OCI-LY1 (cell line): Measurements from ENCODE around the gene GRK1.

Experiments
- H2AFZ ChIP-seq: fragments of 200-600 bp; sonication (generic), shearing (Covaris generic); 2 replicates; pipeline ENCODE4 v1.6.0; 2014; ENCODE audit warnings: antibody characterized with exemption, mild to moderate bottlenecking, low read length
- H3F3A ChIP-seq: fragments of 200-600 bp; sonication (generic), shearing (Covaris generic); 2 replicates; pipeline ENCODE4 v1.6.0; 2014; ENCODE audit warnings: mild to moderate bottlenecking, antibody characterized with exemption, low read length, moderate library complexity; ENCODE audit not compliant: insufficient read depth
- H3K27ac ChIP-seq: fragments of 200-600 bp; sonication (generic); 2 replicates; pipeline ENCODE4 v1.5.1; 2014; ENCODE audit warnings: low read length, mixed run types, mild to moderate bottlenecking, low read depth; ENCODE audit not compliant: poor library complexity, severe bottlenecking
- H3K27me3 ChIP-seq: fragments of 200-600 bp; sonication (generic); 2 replicates; pipeline ENCODE4 v1.6.0; 2014; ENCODE audit warnings: antibody characterized with exemption, mild to moderate bottlenecking, low read length, moderate library complexity; ENCODE audit not compliant: insufficient read depth
- H3K36me3 ChIP-seq: fragments of 200-600 bp; sonication (generic); 2 replicates; pipeline ENCODE4 v1.6.1; 2014; ENCODE audit warnings: mild to moderate bottlenecking, antibody characterized with exemption, low read length, moderate library complexity, mixed read lengths; ENCODE audit not compliant: insufficient read depth
- H3K4me1 ChIP-seq: fragments of 200-600 bp; sonication (generic); 2 replicates; pipeline ENCODE4 v1.5.1; 2014; ENCODE audit warnings: mild to moderate bottlenecking, low read length, moderate library complexity; ENCODE audit not compliant: insufficient read depth, severe bottlenecking
- H3K4me2 ChIP-seq: fragments of 200-600 bp; sonication (generic), shearing (Covaris generic); 2 replicates; pipeline ENCODE4 v1.6.1; 2014; ENCODE audit warnings: low read length
- H3K4me3 ChIP-seq: fragments of 200-600 bp; sonication (generic); 2 replicates; pipeline ENCODE4 v1.5.1; 2014; ENCODE audit warnings: low read length, low read depth, mild to moderate bottlenecking, mixed read lengths; ENCODE audit not compliant: poor library complexity, severe bottlenecking
- H3K79me2 ChIP-seq: fragments of 200-600 bp; shearing (Covaris generic); 2 replicates; pipeline ENCODE4 v1.6.1; 2016; ENCODE audit warnings: mixed run types, low read length, mixed read lengths; ENCODE audit not compliant: insufficient read depth
- H3K9ac ChIP-seq: fragments of 200-600 bp; sonication (generic), shearing (Covaris generic); 2 replicates; pipeline ENCODE4 v1.6.1; 2014; ENCODE audit warnings: mild to moderate bottlenecking, low read length, mixed read lengths
- H3K9me2 ChIP-seq: fragments of 200-600 bp; sonication (generic), shearing (Covaris generic); 2 replicates; pipeline ENCODE4 v1.6.1; 2014; ENCODE audit warnings: low read depth, mild to moderate bottlenecking, low read length, mixed read lengths
- H3K9me3 ChIP-seq: fragments of 200-600 bp; shearing (Covaris generic); 2 replicates; pipeline ENCODE4 v1.6.1; 2014; ENCODE audit warnings: low read length, mixed read lengths
- H4K20me1 ChIP-seq: fragments of 200-600 bp; sonication (generic), shearing (Covaris generic); 2 replicates; pipeline ENCODE4 v1.6.0; 2016; ENCODE audit warnings: mild to moderate bottlenecking, low read length; ENCODE audit not compliant: insufficient read depth
- CTCF ChIP-seq: fragments of 200-600 bp; sonication (generic), shearing (Covaris generic); IDR thresholded peaks from 2 replicates; pipeline ENCODE4 v1.5.1; 2017; ENCODE audit warnings: mild to moderate bottlenecking, antibody characterized with exemption, low read length, moderate library complexity, mixed read lengths
- EZH2 ChIP-seq: fragments of 200-600 bp; sonication (generic), shearing (Covaris generic); IDR thresholded peaks from 2 replicates; pipeline ENCODE4 v1.8.0; 2017; ENCODE audit warnings: borderline replicate concordance, mixed run types, mild to moderate bottlenecking, antibody characterized with exemption, low read length, moderate library complexity, mixed read lengths

The GRK1 gene

DNA sequence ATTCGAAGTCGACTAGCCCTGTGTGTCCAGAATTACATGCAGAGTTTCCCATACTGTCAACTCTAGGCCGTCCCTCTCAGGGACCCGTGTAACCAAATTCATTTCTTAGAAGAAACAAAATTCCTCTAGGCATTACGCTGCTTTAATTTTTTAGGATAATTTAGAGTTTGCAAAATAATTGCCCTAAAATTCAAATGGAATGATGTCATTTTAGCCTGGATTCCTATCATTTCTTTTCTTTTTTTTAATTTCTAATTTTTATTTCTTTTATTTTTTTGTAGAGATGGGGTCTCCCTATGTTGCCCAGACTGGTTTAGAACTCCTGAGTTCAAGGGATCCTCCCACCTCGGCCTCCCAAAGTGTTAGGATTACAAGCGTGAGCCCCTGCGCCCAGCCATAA lies 7.7 kb upstream of the GRK1 start:
- H2AFZ ChIP-seq: no peak overlapping the region
- H3K4me2 ChIP-seq: no peak overlapping the region
- no peaks in the 10 kb centered on the region for H3K9me2 ChIP-seq
- no peak for TF ChIP-seq EZH2
- no peak for TF ChIP-seq CTCF
- H3K9ac ChIP-seq: no peak overlapping the region
- no peaks in the 10 kb centered on the region for H3F3A ChIP-seq
- H3K4me1 ChIP-seq: no peaks in the 10 kb centered on the region
- peaks cover 9% of the 10 kb centered on the region; the same call in 1 of the 2 replicates for H3K27me3 ChIP-seq
- no peaks in the 10 kb centered on the region for H3K79me2 ChIP-seq
- H3K4me3 ChIP-seq: no peak overlapping the region
- H3K27ac ChIP-seq: no peak overlapping the region
- no peaks in the 10 kb centered on the region for H4K20me1 ChIP-seq
- H3K36me3 ChIP-seq: no peaks in the 10 kb centered on the region
- H3K9me3 ChIP-seq: peaks cover 15% of the 10 kb centered on the region; the same call in 1 of the 2 replicates

GRCh38 chr13:113660066-113660465 lies 7.0 kb upstream of the GRK1 start:
- Histone ChIP-seq H2AFZ (no peak overlapping the region), H3K36me3 (no peaks in the 10 kb centered on the region), H3K27me3 (peaks cover 9% of the 10 kb centered on the region; the same call in 1 of the 2 replicates), H4K20me1 (no peaks in the 10 kb centered on the region), H3K27ac (no peak overlapping the region), H3K9me2 (no peaks in the 10 kb centered on the region), H3F3A (no peaks in the 10 kb centered on the region), H3K79me2 (no peaks in the 10 kb centered on the region), H3K4me2 (no peak overlapping the region), H3K4me1 (no peaks in the 10 kb centered on the region), H3K4me3 (no peak overlapping the region), H3K9ac (no peak overlapping the region), H3K9me3 (peaks cover 15% of the 10 kb centered on the region; the same call in 1 of the 2 replicates)
- TF ChIP-seq CTCF: no peak
- TF ChIP-seq EZH2: no peak

DNA sequence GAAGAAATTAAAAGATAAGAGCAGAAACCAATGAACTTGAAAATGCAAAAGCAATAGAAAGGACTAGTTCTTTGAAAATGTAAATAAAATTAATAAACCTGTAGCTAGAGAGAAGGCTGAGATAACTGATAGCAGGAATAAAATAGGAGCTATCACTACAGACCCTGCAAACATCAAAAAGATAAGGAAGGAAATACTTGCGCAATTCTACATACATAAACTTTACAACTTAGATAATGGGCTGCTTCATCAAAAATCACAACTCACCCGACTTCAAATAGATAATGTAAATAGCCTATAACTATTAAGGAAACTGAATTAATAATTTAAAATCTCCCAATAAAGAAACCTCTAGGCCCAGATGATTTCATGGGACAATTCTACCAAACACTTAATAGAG lies 5.5 kb upstream of the GRK1 start:
- H3K4me3 ChIP-seq: no peak overlapping the region
- no peaks in the 10 kb centered on the region for H4K20me1 ChIP-seq
- H3K9me2 ChIP-seq: no peaks in the 10 kb centered on the region
- H3K36me3 ChIP-seq: no peaks in the 10 kb centered on the region
- no peak overlapping the region for H3K9ac ChIP-seq
- H3K4me2 ChIP-seq: no peak overlapping the region
- H3F3A ChIP-seq: no peaks in the 10 kb centered on the region
- peaks cover 3% of the 10 kb centered on the region; the same call in 1 of the 2 replicates for H3K27me3 ChIP-seq
- peaks cover 15% of the 10 kb centered on the region; the same call in 1 of the 2 replicates for H3K9me3 ChIP-seq
- H3K79me2 ChIP-seq: no peaks in the 10 kb centered on the region
- TF ChIP-seq EZH2 (no peak), CTCF (no peak)
- H3K27ac ChIP-seq: no peak overlapping the region
- no peaks in the 10 kb centered on the region for H3K4me1 ChIP-seq
- no peak overlapping the region for H2AFZ ChIP-seq
